Measurements from ENCODE around the gene TMEM141. TPM values are rescaled to one million over a fixed set of nuclear protein-coding genes. Genes with fewer than 3 reads are reported as not detected.
"Not testable (repeated sequence)": the region's sequence is repeated elsewhere in the genome, so short reads cannot be mapped to it uniquely, and the experiment has no call there.

Gene TMEM141
- total and polyA plus RNA-seq, 2 experiments from 2014 or later, result 200 to 238 TPM

DNA sequence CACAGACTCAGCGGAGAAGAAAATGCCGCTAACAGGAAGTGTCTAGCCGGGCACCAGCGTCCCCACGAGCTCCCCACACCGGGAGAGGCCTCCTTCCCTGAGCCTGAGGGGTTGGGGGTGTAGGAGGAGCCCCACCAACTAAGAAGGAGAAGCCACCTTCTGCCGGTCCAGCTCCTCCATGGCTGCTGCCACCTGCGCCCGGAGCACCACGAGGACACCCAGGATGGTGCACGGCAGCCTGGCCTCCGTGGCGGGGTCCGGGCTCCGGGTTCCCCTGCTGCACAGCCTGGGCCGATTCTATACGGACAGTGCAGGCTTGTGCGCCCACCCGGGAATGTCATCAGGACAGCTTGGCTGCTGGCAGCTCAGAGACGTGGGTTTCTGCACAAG, 33.4 kb upstream of the TMEM141 start:
- Histone ChIP-seq H3K27me3 (no peaks in the 10 kb centered on the region), H3K27ac (no peak overlapping the region), H3K4me3 (no peak overlapping the region), H3K36me3 (no peaks in the 10 kb centered on the region), H3K4me1 (ENCODE audit: low read depth) (peaks cover 4% of the 10 kb centered on the region), H3K9me3 (ENCODE audit: low read depth) (no peaks in the 10 kb centered on the region)
- no peak for TF ChIP-seq CTCF (IDR thresholded peaks at IDR 0.05; ENCODE audit: low read depth, low read length)
- DNase-seq (ENCODE audit: low read depth in 1 of 2, low spot score in 1 of 2), result no peak

DNA sequence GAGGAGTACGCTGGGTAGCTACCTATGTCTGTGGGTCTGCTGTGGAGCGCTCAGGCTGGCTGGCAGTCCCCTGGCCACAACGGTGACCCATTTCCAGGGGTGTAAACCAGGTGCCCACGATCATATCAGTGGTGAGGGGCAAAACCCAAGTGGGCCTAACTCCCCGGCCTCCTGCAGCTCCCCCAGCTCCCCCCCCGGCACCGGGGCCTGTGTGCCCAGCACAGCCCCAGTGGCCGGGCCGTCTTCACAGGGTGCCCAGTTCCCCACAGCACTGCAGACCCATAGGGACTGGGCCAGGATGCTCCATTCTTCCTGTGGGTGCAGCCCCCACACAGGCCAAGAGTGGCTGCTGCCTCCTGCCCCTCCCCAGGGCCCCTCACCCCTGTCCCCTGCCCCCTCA, 32.1 kb upstream of the TMEM141 start:
- Histone ChIP-seq H3K4me3 (no peak overlapping the region), H3K27me3 (no peaks in the 10 kb centered on the region), H3K9me3 (ENCODE audit: low read depth) (no peaks in the 10 kb centered on the region), H3K4me1 (ENCODE audit: low read depth) (peaks cover 4% of the 10 kb centered on the region), H3K36me3 (no peaks in the 10 kb centered on the region), H3K27ac (no peak overlapping the region)
- TF ChIP-seq CTCF (IDR thresholded peaks at IDR 0.05; ENCODE audit: low read depth, low read length), result no peak
- no peak for DNase-seq (ENCODE audit: low read depth in 1 of 2, low spot score in 1 of 2)

GRCh38 chr9:136759436-136760325, 31.5 kb upstream of the TMEM141 start:
- Histone ChIP-seq H3K4me1 (ENCODE audit: low read depth) (peaks cover 4% of the 10 kb centered on the region), H3K9me3 (ENCODE audit: low read depth) (no peaks in the 10 kb centered on the region), H3K36me3 (no peaks in the 10 kb centered on the region), H3K4me3 (no peak overlapping the region), H3K27me3 (no peaks in the 10 kb centered on the region), H3K27ac (no peak overlapping the region)
- TF ChIP-seq CTCF (IDR thresholded peaks at IDR 0.05; ENCODE audit: low read depth, low read length), result no peak
- DNase-seq (ENCODE audit: low read depth in 1 of 2, low spot score in 1 of 2), result no peak

GRCh38 chr9:136760424-136760823, 30.7 kb upstream of the TMEM141 start:
- H3K4me1 ChIP-seq (ENCODE audit: low read depth), result peaks cover 4% of the 10 kb centered on the region
- no peaks in the 10 kb centered on the region for H3K27me3 ChIP-seq
- H3K36me3 ChIP-seq, result no peaks in the 10 kb centered on the region
- H3K27ac ChIP-seq, result no peak overlapping the region
- DNase-seq (ENCODE audit: low read depth in 1 of 2, low spot score in 1 of 2), result no peak
- no peak overlapping the region for H3K4me3 ChIP-seq
- no peaks in the 10 kb centered on the region for H3K9me3 ChIP-seq (ENCODE audit: low read depth)
- TF ChIP-seq CTCF (IDR thresholded peaks at IDR 0.05; ENCODE audit: low read depth, low read length), result no peak

- peak; percentile 79 for DNase-seq (ENCODE audit: low read depth in 1 of 2, low spot score in 1 of 2)
- peak; percentile 81 for TF ChIP-seq CTCF (IDR thresholded peaks at IDR 0.05; ENCODE audit: low read depth, low read length)
- not testable (repeated sequence) for H3K9me3 ChIP-seq (ENCODE audit: low read depth); H3K27me3 ChIP-seq; H3K36me3 ChIP-seq; H3K4me1 ChIP-seq (ENCODE audit: low read depth); H3K27ac ChIP-seq; H3K4me3 ChIP-seq
These were observed 30.2 kb upstream of the TMEM141 start for GRCh38 chr9:136760834-136761544.

All from cardiac muscle cell (in vitro differentiated cells and primary cell).